ENCODE results near the gene GMPPB.
"Not testable (repeated sequence)": the region's sequence is repeated elsewhere in the genome, so short reads cannot be mapped to it uniquely, and the experiment has no call there.

Gene GMPPB

GRCh38 chr3:49700453-49701128, 23.2 kb downstream of the GMPPB start:
- H3K9me3 Mint-ChIP-seq, result no peaks in the 10 kb centered on the region
- peaks cover 27 to 60% of the 10 kb centered on the region in 2 donors for H3K36me3 Mint-ChIP-seq
- ATAC-seq (replicated peaks) (no peak), DNase-seq (no peak)
- H3K27ac Mint-ChIP-seq, result no peak overlapping the region
- peaks cover 7 to 9% of the 10 kb centered on the region in 2 donors for H3K4me1 Mint-ChIP-seq
- H3K27me3 Mint-ChIP-seq, result no peaks in the 10 kb centered on the region
- no peak overlapping the region for H3K4me3 Mint-ChIP-seq

DNA sequence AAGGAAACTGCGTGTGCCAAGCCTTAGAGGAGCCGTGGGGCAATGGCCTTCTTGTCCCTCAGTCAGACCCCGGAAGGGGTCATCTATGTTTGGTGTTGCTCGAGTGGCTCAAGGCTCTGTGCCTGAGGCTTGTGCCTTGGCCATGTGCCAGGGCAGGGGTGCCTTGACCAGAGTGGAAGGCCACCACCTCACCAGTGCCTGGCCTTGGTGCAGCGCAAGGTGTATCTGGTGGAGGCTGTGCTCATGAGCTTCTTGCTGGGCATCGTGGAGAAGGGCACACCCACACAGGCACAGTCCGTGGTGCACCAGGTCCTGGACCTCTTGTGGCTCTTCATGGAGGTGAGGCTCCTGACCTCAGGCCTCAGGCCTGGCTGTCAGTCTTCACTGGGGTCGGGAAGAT, 23.7 kb downstream of the GMPPB start:
- ATAC-seq (replicated peaks) (no peak), DNase-seq (no peak)
- no peaks in the 10 kb centered on the region for H3K27me3 Mint-ChIP-seq
- H3K36me3 Mint-ChIP-seq, result peaks cover 27 to 58% of the 10 kb centered on the region in 2 donors
- no peaks in the 10 kb centered on the region for H3K9me3 Mint-ChIP-seq
- H3K27ac Mint-ChIP-seq, result no peak overlapping the region
- H3K4me1 Mint-ChIP-seq, result peaks cover 7 to 14% of the 10 kb centered on the region in 2 donors
- H3K4me3 Mint-ChIP-seq, result no peak overlapping the region

DNA sequence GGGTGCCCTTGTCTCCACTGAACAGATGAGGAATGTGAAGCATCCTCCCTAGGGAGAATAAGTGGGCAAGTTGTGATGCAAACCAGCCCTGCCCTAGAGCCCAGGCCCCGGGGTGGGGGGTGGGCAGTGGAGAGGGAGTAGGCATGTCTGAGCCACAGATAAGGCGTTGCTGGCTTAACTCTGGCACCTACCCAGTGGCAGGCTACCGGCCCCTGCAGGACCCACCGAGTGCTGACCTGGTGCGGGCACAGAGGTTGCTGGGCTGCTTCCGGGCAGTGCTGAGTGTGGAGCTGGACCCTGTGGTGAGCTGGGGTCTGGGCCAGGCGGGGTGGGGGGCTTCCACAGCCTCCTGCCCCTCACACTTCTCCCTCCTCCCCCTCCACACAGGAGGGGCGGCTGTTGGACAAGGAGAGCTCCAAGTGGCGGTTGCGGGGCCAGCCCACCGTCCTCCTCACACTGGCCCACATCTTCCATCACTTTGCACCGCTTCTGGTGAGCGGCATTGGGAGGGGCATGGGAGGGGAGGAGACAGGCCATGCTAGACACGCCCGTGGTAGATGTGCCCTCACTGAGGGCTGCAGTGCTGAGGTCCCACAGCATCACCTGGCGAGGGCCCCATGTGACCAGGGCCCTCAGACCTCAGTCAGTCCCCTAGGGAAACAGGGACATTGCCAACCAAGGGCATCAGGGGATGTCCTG, 24.3 kb downstream of the GMPPB start:
- no peaks in the 10 kb centered on the region for H3K27me3 Mint-ChIP-seq
- H3K4me1 Mint-ChIP-seq, result peaks cover 7 to 14% of the 10 kb centered on the region in 2 donors
- no peak for DNase-seq
- H3K4me3 Mint-ChIP-seq, result no peak overlapping the region
- no peak for ATAC-seq (replicated peaks)
- H3K9me3 Mint-ChIP-seq, result no peaks in the 10 kb centered on the region
- H3K27ac Mint-ChIP-seq, result no peak overlapping the region
- H3K36me3 Mint-ChIP-seq, result peaks cover 27 to 58% of the 10 kb centered on the region in 2 donors

DNA sequence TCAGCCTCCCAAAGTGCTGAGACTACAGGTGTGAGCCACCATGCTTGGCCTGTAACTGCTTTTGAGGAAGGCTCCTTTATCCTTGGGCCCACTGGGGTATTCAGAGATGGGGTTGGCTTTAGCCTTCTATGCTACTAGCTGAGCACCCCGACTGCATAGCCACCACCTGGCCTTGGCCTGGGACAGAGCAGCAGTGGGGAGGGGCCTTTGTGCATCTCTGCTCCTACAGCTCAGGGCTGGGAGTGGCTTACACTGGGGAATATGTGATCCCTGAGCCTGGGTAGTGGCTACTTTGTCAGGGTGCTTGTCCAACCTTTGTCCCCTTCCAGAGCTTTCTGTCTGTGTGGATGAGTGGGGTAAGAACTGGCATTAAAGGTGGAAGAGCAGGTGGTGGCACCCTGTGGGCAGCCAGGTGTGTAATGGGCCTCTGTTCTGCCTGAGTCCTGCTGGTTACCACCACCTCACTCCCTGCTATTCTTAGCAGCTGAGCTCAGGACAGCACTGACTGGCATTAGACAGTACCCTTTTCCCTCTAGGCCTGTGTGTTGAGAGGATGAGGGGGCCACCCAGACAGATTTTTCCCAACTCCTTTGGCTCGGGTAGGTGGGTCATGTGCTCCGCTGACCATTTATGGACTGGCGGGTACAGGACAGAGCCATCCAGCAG, 28.3 kb downstream of the GMPPB start:
- not testable (repeated sequence) for DNase-seq; H3K27ac Mint-ChIP-seq; H3K27me3 Mint-ChIP-seq; H3K4me3 Mint-ChIP-seq; H3K9me3 Mint-ChIP-seq; ATAC-seq (replicated peaks)
- Mint-ChIP-seq H3K36me3 (peaks cover 15 to 34% of the 10 kb centered on the region in 2 donors), H3K4me1 (peaks cover 9 to 19% of the 10 kb centered on the region in 2 donors)

- not testable (repeated sequence) for H3K27me3 Mint-ChIP-seq; DNase-seq; H3K9me3 Mint-ChIP-seq; H3K27ac Mint-ChIP-seq; H3K4me3 Mint-ChIP-seq; ATAC-seq (replicated peaks)
- H3K4me1 Mint-ChIP-seq, result peaks cover 17 to 28% of the 10 kb centered on the region in 2 donors
- H3K36me3 Mint-ChIP-seq, result peaks cover 15 to 28% of the 10 kb centered on the region in 2 donors
Measured at GRCh38 chr3:49694409-49695070, 29.2 kb downstream of the GMPPB start.

- not testable (repeated sequence) for DNase-seq; H3K9me3 Mint-ChIP-seq; H3K4me3 Mint-ChIP-seq; ATAC-seq (replicated peaks); H3K27me3 Mint-ChIP-seq; H3K36me3 Mint-ChIP-seq
- peak overlapping the region; percentile 62 for H3K27ac Mint-ChIP-seq
- peaks cover 24 to 50% of the 10 kb centered on the region in 2 donors for H3K4me1 Mint-ChIP-seq
Measured at GRCh38 chr3:49691481-49691880, 32.3 kb downstream of the GMPPB start.

DNA sequence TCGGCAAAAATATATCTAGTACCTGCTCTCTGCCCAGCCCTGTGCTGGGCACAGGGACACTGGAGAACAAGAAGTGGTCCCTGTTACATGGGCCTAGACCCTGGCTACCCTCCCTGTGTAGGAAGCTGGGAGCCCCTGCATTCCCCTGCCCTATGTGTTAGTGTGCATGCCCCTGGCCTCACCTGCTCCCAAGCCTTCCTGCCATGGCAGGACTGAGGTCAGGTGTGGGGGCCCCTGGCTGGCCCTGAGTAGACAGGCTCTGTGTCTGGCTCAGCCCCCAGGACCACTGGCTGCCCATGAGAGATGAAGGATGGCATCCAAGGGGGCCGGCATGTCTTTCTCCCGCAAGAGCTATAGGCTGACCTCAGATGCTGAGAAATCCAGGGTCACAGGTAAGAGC, 32.9 kb downstream of the GMPPB start:
- ATAC-seq (replicated peaks); H3K27me3 Mint-ChIP-seq; DNase-seq; H3K9me3 Mint-ChIP-seq; H3K36me3 Mint-ChIP-seq: not testable (repeated sequence)
- Mint-ChIP-seq H3K4me3 (peak overlapping the region; percentile 19 to 98), H3K27ac (peak overlapping the region; percentile 25), H3K4me1 (peaks cover 24 to 56% of the 10 kb centered on the region in 2 donors)

GRCh38 chr3:49689908-49690624, 33.7 kb downstream of the GMPPB start:
- H3K36me3 Mint-ChIP-seq; H3K27me3 Mint-ChIP-seq; H3K9me3 Mint-ChIP-seq; DNase-seq; ATAC-seq (replicated peaks): not testable (repeated sequence)
- peak overlapping the region; percentile 93 for H3K27ac Mint-ChIP-seq
- H3K4me3 Mint-ChIP-seq, result peak overlapping the region; percentile 98 to 99
- peaks cover 28 to 58% of the 10 kb centered on the region in 2 donors for H3K4me1 Mint-ChIP-seq

DNA sequence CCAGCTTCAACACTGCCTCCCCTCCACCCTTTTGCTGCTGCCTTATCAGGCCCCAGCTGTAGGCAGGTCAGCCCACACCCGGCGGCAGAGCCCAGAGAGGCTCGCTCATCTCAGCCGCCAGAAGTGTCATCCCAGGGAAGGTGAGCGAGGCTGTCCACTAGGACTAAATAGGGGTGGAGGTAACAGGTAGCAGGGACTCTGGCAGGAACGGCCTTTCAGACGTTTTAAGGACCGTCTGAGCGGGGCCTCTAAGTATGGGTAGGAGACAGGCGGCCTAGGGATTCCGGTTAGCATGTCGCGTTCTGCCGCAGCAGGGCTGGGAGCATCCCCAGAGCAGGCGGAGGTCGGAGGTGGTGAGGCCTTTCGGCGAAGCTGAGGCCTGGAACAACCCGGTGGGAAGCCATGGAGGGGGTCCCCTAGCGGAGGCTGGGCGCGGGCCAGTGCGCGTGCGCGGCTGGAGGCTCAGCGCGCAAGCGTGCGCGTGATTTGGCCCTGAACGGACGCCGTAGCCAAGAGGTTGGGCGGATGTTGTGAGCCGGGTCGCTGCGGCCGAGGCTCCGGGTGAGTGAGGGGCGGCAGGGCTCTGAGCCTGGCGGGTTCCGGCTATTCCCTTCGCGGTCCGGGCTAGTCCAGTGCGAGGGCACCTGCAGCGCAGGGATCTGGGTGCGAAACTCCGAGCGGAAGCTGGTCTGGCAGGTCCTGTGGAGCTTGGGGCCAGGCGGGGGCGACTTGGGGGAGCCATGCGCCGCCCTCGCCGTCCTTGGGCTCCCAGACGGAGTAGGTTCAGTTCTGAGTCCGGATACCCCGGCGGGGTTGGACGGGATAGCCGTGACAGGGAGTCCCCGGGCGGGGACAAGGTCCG, 34.5 kb downstream of the GMPPB start, which contains the start of the genes MST1 and RNF123:
MST1 (minus strand) TSS at position 429 of the 862 bp plus-strand sequence. CDS start 783 bp downstream, outside the sequence.
RNF123 (plus strand) TSS at position 512 of the 862 bp plus-strand sequence. CDS start 1,609 bp downstream, outside the sequence.
- Mint-ChIP-seq H3K27me3 (peaks cover 5% of the 10 kb centered on the region in 2 donors), H3K4me3 (peak within 1 kb of the TSS; percentile 98 to 99), H3K27ac (peak within 1 kb of the TSS; percentile 93), H3K4me1 (peaks cover 27 to 59% of the 10 kb centered on the region in 2 donors), H3K9me3 (no peaks in the 10 kb centered on the region), H3K36me3 (peaks cover 16% of the 10 kb centered on the region in 2 donors)
- ATAC-seq (replicated peaks) (peak; percentile 67 to 80), DNase-seq (peak; percentile 90)

DNA sequence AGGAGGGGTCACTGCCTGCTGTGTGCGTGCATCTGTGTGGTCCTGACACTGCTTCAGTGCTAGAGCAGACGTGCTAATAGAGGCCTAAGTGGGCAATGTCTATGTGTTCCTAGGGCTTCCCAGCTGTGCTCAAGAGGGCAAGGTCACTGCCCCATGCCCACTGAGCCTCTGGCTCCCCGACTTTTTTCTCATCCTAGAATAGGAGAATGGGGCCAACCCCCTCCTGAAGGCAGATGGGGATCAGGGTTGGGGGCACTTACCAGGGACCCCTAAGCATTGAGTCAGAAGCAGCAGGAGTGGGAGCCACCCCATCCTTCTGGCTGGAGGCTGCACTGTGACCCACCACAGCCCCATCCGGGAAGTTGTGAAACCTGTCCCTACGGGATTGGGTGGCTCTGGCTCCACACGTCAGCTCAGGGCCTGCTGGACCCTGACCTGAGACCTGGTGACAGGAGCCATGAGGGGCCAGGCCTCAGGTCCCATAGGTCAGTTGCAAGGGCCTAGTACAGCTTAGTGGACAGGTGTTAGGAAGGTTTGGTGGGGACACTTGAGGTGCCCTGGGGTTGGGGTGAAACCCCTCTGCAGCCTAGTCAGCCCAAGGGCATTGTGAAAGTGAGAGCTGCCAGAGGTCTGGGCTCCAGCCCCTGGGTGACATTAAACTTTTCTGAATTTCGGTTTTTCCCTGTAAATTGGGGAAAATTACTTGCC, 35.3 kb downstream of the GMPPB start:
- Mint-ChIP-seq H3K27ac (peak overlapping the region; percentile 93), H3K4me3 (peak overlapping the region; percentile 98 to 99), H3K4me1 (peaks cover 26 to 59% of the 10 kb centered on the region in 2 donors), H3K36me3 (peaks cover 21% of the 10 kb centered on the region in 2 donors)
- not testable (repeated sequence) for H3K9me3 Mint-ChIP-seq, DNase-seq, H3K27me3 Mint-ChIP-seq
- ATAC-seq (replicated peaks), result peak; percentile 2 to 5

DNA sequence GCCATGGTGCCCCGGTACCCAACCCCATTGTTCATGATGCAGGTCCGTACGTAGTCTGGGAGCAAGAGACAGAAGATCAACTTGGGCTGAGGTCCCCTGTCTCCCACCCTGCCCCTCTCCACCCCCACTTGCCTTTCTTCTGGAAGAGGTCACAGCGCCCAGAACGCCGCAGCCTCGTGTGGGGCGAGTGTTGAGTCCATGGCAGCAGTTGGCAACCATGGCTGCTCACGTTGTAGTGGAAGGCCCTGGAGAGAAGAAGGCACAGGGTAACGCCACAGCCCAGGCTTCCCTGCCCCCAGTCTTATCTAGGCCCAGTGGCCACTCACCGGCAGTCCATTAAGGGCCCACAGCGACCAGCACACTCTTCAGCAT, 36.3 kb downstream of the GMPPB start:
- not testable (repeated sequence) for DNase-seq; H3K27me3 Mint-ChIP-seq; H3K27ac Mint-ChIP-seq; ATAC-seq (replicated peaks); H3K9me3 Mint-ChIP-seq
- H3K4me1 Mint-ChIP-seq, result peaks cover 24 to 59% of the 10 kb centered on the region in 2 donors
- H3K36me3 Mint-ChIP-seq, result peaks cover 24 to 26% of the 10 kb centered on the region in 2 donors
- peak overlapping the region in 1 of 2 donors; percentile 76 for H3K4me3 Mint-ChIP-seq

GRCh38 chr3:49686769-49687423, 36.9 kb downstream of the GMPPB start:
- H3K27ac Mint-ChIP-seq, H3K27me3 Mint-ChIP-seq, H3K9me3 Mint-ChIP-seq: not testable (repeated sequence)
- Mint-ChIP-seq H3K4me1 (peaks cover 24 to 59% of the 10 kb centered on the region in 2 donors), H3K4me3 (peak overlapping the region; percentile 73 to 76), H3K36me3 (peaks cover 26% of the 10 kb centered on the region in 2 donors)
- DNase-seq, result peak; percentile 47
- peak; percentile 33 to 37 for ATAC-seq (replicated peaks)
